ENCODE results near the gene YWHAB.

DNA sequence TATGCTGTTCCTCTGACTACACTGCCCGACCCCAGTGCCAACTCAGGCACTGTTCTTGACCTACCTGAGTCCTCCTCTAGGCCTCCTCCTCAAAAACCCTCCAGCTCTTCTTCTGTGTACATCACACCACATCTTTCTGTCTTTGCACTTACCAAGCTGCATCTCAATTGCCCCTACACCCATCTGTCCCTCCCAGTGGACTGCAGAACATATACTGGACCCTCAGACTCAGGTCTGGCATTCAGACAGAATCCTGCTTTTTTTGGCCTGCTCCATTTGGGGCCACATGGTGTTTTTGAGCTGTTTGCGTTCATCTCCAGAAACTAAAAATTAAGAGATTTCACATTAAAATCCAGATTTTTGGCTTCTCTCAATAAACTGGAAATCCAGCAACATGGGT, 23.2 kb upstream of the YWHAB start:
- TF ChIP-seq, protein P1, sequence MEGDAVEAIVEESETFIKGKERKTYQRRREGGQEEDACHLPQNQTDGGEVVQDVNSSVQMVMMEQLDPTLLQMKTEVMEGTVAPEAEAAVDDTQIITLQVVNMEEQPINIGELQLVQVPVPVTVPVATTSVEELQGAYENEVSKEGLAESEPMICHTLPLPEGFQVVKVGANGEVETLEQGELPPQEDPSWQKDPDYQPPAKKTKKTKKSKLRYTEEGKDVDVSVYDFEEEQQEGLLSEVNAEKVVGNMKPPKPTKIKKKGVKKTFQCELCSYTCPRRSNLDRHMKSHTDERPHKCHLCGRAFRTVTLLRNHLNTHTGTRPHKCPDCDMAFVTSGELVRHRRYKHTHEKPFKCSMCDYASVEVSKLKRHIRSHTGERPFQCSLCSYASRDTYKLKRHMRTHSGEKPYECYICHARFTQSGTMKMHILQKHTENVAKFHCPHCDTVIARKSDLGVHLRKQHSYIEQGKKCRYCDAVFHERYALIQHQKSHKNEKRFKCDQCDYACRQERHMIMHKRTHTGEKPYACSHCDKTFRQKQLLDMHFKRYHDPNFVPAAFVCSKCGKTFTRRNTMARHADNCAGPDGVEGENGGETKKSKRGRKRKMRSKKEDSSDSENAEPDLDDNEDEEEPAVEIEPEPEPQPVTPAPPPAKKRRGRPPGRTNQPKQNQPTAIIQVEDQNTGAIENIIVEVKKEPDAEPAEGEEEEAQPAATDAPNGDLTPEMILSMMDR (conservative IDR thresholded peaks at IDR 0.05) = no peak
- no peak for TF ChIP-seq ZFX (IDR thresholded peaks at IDR 0.05)

Measured in C4-2B (cell line).